ENCODE results near the gene HBP1.
"Not testable (repeated sequence)": the region's sequence is repeated elsewhere in the genome, so short reads cannot be mapped to it uniquely, and the experiment has no call there.

HBP1 gene

DNA sequence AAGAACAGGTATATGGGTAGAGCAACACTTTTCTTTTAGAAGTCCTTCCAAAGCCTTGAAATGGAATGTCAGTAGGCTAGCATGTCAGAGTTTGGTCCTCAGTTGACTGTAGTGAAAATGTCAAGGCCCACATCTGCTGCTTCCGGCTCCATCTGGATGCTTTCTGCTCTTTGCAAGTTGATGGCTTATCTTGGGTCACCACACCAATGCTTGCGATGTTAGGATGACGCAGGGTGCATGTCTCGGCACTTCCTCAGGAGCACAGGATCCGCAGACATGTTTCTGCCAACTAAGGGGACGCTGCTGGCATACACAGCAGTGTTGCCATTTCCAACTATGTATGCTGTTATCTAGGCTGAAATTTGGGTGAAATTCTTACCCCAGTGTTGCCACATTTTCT lies 14.0 kb upstream of the HBP1 start:
- no peak for DNase-seq (ENCODE audit: low read depth in 2 of 2)

DNA sequence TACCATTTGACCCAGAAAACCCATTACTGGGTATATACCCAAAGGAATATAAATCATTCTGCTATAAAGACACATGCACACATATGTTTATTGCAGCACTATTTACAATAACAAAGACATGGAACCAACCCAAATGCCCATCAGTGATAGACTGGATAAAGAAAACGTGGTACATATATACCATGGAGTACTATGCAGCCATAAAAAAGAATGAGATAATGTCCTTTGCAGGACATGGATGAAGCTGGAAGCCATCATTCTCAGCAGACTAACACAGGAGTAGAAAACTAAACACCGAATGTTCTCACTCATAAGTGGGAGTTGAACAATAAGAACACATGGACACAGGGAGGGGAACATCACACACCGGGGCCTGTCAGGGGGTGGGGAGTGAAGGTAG lies 13.1 kb upstream of the HBP1 start:
- DNase-seq (ENCODE audit: low read depth in 2 of 2): not testable (repeated sequence)

DNA sequence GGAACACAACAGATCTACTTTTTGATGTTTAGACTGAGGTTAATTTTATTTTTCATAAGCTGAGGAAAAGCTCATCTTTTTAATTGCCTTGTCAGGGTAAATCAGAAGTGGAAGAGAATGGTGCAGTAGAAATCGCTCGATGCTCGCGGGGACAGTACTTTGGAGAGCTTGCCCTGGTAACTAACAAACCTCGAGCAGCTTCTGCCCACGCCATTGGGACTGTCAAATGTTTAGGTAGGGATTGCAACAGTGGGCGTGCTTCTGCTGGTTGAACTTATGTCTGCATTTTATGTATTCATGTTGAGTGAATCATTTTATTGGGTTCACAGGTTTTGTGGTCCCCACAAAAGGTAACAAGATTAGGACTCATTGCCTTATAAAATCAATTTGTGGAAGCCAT lies 11.7 kb upstream of the HBP1 start:
- DNase-seq (ENCODE audit: low read depth in 2 of 2): no peak

DNA sequence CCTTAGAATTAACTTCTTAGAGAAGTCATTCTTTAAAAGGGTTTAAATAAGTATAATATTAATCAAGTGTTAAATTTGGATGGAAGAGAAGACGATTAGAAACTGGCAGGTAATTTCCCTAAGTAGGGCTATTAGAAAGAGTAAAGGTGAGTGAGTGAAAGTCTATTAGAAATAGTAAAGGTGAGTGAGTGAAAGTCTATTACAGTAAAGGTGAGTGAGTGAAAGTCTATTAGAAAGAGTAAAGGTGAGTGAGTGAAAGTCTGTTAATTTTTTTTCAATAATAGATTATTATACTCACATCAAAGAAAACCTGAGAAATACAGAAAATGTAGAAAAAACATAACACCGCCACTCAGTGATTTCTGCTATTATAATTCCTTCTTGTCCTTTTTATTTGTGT lies 10.8 kb upstream of the HBP1 start:
- no peak for DNase-seq (ENCODE audit: low read depth in 2 of 2)

DNA sequence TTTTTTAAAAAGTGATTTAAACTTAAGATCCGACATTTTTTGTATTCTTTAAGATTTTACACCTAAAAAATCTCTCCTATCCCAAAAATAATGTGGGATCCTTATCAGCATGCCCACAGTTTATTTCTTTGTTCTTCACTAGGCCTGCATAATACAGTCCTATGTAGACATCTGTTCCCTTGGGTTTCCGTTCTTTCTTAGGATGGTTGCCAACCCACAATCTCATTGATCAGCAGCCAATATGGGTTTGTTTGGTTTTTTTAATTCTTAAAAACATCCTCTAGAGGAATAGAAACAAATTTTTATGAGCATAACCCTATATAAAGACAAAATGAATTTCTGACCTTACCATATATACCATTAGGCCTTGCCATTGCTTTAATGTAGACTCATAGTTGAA lies 8.4 kb upstream of the HBP1 start:
- no peak for DNase-seq (ENCODE audit: low read depth in 2 of 2)

DNA sequence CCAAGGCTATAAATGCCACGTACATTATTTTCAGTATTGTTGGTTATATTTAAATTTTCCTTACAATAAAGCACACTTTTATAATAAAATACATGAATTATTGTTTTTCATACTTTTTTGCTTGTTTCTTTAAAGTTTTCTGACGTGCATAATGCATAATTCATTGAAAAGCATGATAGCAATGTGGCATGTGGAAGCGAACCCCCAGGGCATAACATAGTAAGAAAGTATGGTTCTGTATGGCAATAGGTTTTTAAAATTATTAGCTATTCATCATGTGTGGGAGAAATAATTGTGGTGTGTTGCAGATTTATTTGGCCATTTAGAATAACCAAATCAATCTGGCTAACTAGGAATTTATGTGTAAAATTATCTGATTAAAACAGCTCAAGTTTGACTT lies 7.4 kb upstream of the HBP1 start:
- DNase-seq (ENCODE audit: low read depth in 2 of 2): no peak

DNA sequence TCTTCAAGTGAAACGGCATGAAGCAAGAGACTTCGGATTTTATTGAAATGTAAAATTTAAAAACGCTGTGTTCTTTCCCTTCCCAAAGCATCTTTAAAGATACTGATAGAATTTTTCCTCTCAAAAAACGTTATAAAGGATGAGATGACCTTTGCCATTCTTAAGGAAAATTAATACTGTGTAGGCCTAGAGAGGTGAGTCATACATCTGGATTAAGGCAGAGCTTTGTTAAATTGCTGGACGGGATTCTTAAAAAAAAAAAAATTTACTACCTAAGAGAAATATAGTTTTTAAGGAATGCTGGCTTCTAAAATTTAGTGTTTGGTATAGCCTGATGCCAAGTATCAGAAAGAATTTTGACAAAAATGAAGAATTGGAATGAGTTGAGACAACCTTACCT lies 6.3 kb upstream of the HBP1 start:
- DNase-seq (ENCODE audit: low read depth in 2 of 2): no peak

DNA sequence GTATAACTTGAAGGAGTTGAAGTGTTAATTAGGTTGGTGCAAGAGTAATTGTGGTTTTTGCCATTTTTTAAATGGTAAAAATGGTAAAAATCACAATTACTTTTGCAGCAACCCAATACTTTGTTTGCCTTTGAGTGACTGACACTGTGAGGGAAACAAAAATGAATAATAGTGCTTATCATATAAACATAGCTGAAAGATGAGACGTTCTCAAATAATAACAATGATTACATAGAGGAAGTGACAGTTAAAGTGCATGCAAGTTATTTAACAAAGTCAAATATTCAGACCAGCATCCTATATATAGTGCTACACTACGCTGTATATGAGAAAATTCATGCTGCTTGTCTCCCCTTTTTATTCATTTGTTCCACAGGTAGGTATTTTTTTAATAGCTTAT lies 4.7 kb upstream of the HBP1 start:
- no peak for DNase-seq (ENCODE audit: low read depth in 2 of 2)

DNA sequence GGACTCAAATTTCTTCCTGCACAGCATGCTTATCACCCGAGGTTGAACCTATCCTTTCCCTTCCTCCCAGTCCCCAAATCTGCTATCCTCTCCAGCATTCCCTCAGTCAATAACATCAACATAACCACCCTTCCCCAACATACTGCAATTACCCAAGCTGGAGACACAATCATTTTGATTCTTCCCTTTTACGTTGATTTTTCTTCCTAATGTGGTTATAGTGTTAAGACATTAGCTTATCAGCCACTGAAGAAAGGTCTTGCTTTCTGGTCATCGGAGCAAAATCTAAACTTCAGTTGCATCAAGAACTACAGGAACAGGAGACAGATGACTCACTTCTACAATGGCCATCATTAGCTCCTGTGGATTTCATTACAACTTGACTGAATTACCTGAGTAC lies 3.5 kb upstream of the HBP1 start:
- DNase-seq (ENCODE audit: low read depth in 2 of 2): no peak

DNA sequence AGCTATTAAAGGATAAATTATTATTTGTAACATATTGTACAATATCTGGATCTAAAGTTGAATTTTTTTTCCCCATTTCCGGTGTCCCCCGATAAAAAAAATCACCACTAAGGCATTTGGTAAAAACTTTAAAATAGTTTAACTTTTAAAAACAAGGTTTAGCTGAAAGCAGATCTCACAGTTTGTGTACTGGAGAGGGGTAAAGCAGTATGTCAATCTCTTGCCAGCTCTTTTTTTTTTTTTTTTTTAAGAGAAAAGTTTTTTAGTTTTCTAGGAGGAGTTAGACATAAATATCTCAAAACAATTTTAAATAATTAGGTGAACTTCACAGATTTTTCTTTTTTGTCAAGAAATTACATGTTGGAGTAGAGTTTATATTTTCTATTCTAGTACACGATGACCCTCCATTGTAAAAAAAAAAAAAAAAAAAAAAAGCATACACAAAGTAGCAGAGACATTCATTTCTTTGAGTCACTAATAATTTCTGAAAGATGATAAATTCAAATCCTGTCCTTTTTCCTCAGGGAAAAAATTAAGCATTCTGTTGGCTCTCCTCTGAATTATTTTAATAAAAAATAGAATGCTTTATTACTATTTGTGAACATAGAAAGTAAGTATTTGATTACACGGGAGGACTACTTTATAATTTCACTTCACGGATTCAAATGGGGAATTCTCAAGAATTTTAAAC lies 1.9 kb upstream of the HBP1 start:
- no peak for DNase-seq (ENCODE audit: low read depth in 2 of 2)

DNA sequence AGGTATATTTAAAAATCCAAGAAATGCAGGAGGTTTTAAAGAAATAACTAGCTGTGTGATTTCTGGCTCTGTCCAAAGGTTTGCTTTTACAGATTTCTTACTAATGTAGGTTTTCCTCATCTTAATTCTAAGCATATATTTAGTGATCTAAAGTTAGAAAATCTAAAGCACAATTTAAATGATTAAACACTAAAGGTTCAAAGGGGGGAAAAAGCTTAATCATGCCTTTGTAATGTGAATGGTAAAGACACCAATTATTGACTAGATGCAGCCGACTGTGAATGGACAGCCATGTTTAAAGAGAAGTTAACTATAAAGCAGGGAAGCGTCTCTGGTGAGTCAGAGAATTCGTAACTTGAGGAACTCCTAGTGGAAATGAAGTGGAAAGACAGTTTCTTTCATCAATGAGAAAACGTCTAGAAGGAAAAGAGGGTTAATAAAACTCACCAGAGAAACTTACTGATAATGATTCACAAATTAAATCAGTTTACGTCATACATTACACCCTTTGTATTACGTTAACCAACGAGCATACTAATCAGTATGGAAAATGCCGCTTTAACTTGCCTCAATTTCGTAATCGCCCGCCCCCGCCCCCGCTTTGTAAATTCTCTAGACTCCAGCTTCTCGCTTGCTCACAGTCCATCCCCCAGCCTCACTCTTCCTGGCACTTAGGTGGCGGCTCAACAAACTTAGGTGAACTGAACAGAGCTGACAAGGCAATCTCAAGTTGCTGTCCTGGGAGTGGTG lies 1.1 kb upstream of the HBP1 start:
- peak in 1 of 2 donors; percentile 48 for DNase-seq (ENCODE audit: low read depth in 2 of 2)

DNA sequence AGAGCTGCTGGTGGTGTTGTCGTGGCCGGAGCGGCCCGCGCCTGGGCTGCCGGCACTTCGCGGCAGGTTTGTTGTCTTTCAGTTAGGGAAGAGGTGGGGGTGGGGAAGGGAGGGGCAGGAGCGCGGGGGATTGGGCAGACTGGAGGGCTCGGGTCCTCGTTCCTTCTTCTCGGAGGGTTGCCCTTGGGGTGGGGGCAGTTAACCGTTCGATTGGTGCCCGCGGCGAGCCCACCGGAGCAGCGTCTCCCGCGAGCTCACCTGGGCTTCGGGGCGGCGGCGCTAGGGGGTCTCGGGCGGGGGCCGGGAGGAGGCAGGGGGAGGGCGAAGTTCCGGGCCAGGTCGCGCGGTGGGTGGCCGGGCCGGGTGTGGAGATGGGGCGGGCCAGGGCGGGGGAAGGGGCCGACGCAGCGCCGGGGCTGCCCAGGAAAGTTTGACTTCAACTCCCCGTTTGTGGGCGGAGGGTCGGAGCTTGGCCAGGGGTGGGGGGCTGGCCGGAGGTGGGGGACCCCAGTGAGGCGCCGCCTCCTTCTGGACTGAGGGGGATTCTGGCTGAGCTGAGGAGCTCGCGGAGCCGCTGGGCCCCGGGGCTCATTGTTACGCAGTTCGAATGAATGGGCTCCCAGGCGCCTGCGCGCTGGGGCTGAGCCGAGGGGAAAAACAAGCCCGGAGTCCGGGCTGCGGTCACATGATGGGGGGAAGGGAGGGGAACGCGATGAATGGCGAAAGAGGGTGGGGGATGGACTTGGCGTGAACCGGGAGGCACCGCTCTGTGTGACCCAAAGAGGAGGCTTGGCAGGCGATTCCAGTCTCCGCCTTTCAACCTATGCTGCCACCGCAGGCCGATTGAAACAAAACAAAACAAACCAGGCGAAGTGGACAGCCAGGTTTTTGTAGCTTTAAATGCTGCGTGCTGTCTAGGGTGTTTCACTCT lies 582 bp downstream of the HBP1 start:
- peak; percentile 85 to 87 for DNase-seq (ENCODE audit: low read depth in 2 of 2)

DNA sequence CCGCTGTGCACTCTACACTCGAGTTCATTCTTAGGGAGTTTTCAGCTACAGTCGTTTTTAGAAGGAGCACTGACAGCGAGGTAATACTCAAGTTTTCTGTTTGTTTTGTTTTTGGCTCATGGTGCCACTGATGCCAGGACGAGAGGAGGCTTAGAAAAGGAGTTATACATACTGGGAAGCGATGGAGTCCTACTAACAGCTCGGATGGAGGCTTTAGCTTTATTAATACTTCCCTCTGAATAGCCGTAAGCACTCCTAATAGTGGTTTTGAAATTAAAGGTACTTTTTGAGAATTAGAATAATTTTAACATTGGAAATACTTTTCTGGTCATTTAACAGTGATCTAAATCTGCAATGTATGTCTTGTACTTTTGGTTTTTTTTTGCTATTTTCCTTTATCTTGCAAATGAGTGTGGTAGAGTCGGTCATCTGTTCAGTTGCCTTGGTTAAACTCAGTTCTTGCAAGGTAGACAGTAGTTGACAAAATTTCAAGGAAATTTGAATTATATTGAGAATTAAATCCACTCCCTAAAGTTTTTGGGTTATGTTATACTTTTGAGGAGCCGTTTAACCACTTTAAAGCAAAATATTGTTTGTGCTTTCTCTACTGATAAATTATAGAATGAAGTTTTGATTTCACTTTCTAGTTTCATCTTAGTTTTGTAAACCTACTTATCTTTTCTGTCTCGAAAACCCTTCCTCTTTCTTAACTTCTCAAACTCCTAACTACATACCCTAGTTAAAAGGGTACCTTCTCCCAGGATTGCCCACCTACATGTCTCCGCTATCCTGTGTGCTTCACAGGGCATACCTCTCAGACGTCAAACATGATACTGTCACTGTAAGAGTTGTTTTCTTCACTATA lies 1.5 kb downstream of the HBP1 start:
- no peak for DNase-seq (ENCODE audit: low read depth in 2 of 2)

DNA sequence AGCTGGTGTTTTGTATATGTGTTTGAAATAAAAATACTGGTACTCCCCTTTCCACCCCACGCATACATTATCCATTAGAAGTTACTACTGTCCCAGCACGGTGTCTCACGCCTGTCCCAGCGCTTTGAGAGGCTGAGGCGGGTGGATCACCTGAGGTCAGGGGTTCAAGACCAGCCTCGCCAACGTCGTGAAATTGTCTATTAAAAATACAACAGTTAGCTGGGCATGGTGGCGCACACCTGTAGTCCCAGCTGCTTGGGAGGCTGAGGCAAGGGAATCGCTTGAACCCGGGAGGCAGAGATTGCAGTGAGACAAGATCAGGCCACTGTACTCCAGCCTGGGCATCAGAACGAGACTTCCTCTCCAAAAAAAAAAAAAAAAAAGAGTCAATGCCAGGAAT lies 2.7 kb downstream of the HBP1 start:
- no peak for DNase-seq (ENCODE audit: low read depth in 2 of 2)

DNA sequence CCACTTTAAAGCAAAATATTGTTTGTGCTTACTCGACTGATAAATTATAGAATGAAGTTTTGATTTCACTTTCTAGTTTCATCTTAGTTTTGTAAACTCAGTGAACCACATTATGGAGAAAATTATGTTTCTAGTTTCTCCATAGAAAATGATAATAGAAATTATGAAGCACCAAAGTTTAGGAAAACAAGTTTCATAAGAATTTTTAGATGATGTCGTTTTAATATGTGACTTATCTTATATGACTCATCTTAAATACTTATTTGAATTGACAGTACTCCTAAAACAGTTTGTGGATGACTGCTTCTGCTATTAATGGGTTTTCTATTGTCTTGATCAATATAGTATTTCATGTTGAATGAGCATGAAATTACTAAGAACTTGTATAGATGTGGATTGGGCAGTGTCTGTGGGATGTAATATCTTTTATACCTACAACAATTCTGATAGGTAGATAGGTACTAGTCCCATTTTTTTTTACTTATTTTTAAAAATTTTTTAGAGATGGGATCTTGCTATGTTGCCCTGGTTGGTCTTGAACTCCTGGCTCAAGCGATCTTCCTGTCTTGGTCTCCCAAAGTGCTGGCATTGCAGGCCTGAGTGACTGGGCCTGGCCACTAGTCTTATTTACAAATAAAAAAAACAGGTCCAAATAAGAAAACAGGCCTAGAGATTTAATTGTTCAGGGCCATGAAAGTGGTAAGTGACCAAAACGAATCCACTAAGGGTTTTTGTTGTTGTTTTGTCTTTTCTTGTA lies 3.7 kb downstream of the HBP1 start:
- no peak for DNase-seq (ENCODE audit: low read depth in 2 of 2)

DNA sequence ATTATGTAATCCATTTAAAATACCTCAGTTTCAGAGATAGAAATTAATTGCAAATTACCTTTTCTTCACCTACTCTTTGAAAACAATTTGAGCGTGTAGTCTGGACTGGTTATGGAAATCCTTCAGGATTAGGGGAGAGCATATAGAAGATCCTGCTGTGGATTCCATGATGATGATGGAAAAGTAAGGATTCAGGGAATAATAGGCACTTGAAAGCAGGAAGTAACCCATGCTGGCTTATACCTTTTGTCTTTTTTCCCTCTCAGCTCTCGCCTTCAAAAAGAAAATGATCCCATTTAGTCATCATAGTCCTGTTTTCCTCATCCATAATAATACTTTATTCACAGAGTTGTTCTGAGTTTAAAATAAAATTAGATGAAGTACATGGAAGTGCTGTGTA lies 4.4 kb downstream of the HBP1 start:
- DNase-seq (ENCODE audit: low read depth in 2 of 2): no peak

DNA sequence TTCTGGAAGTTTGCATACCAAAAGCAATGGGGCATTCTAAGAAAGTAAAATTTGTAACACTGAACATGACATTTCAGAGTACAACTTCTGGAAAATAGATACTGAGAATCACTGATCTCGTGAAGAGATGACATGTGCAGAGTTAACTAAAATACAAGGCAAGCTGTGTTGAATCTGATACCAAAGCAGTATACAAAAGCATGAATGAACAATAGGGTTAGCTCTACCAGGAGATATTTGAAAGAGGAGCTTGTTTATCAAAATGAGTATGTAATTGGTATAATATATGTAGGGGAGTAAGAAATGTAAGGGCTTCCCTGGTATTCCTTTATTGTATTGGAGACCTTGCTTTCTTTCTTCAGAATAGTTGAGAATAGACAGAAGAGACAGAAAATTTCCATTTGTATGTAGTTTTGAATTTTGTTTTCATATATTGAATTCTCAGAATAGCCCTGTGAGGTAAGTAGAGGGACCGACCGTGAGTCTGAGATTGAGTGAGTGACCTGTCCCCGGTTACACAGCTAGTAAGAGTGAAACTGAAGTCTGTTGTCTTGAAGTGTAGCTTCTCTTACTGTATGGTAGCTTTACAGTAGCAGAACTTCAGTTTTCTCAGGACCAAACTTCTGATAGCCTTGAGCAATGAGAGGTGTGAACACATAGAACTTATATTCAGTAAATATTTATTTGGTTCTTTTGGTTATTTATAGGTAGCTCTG lies 5.0 kb downstream of the HBP1 start:
- no peak for DNase-seq (ENCODE audit: low read depth in 2 of 2)

DNA sequence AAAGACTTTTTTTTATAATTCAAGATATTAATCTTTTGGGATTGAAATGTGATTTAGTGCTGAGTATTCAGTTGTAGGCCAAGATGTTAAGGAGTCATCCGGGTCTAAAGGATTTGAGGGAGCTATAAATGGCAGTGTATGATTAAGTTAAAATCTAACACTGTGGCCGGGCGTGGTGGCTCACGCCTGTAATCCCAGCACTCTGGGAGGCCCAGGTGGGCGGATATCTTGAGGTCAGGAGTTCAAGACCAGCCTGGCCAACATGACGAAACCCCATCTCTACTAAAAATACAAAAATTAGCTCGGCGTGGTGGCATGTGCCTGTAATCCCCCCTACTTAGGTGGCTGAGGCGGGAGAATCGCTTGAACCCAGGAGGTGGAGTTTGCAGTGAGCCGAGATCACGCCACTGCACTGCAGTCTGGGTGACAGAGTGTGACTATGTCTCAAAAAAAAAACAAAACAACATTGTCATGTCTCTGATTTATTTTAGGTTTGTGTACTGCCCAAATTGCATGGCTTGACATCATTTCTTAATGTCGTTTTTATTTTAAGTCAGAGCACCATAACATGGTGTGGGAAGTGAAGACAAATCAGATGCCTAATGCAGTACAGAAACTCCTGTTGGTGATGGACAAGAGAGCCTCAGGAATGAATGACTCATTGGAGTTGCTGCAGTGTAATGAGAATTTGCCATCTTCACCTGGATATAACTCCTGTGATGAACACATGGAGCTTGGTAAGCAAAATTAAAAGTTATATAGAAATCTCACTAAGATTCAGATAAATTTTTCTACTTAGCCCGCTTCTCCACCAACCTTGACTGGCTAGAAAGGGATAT lies 10.7 kb downstream of the HBP1 start:
- no peak for DNase-seq (ENCODE audit: low read depth in 2 of 2)

DNA sequence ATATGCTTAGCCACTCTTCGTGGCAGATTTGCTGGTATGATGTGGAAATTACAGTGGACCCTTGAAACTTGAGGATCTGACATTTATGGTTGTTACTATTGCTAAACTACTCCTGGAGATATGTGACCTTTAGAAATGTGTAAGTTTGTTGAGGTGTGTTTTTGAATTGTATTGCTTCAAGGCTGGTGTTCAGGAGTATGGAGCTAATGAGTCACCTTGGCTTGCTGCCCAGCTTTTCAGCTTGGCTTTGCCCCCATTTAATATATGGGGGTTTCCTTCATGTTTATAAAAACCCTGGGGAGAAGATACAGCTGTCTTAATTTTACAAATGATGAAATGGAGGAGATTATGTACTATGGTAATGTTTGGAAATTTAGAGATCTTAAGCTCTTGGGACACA lies 11.6 kb downstream of the HBP1 start:
- DNase-seq (ENCODE audit: low read depth in 2 of 2): peak; percentile 32 to 59

Measured in stimulated activated CD8-positive, alpha-beta memory T cell treated with anti-CD3 and anti-CD28 coated beads, Interleukin-15, amount 100 ng/mL, for 48 hours (primary cell).